ENCODE measurements around the gene DOCK9. TPM values are rescaled to one million over a fixed set of nuclear protein-coding genes. Genes with fewer than 3 reads are reported as not detected.
"Not testable (repeated sequence)": the region's sequence is repeated elsewhere in the genome, so short reads cannot be mapped to it uniquely, and the experiment has no call there.

Gene DOCK9
- total and polyA plus RNA-seq, 2 donors (not counting 1 experiment from before 2014, with no cell fraction given) = 18.5 to 28.0 TPM

DNA sequence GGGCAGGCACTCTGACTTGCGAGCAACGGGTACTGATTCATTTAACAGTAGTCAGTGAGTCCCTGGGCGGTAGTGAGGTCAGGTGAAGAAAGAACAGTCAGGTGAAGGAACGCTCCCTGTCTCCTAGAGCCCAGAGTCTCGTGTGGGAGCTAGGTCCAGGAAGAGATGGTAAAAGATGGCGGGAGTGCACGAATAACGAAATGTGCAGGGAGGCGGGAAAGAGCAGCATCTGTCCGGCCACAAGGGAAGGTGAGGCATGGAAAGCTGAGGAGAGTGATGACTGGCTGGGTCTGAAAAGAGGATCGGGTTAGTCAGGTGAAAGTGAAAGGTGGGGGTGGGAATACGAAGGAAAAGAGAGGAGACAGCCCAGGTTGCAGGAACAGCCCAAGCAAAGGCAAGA, 161.5 kb downstream of the DOCK9 start:
- H2AFZ ChIP-seq (ENCODE audit: insufficient read depth, low read depth, low read length, poor library complexity, severe bottlenecking) = no peak overlapping the region
- intact Hi-C loops (cut with micrococcal nuclease) = no loop called here
- H3K9me3 ChIP-seq (ENCODE audit: control extremely low read depth in 1 of 3, control insufficient read depth in 2 of 3, insufficient read depth in 1 of 3, low read length in 2 of 3) = no peaks in the 10 kb centered on the region
- H3K4me3 Mint-ChIP-seq = no peak overlapping the region
- ATAC-seq (ENCODE audit: low read depth) = no peak
- H4K20me1 ChIP-seq (ENCODE audit: control insufficient read depth, insufficient read depth, low read length, poor library complexity, severe bottlenecking) = no peaks in the 10 kb centered on the region
- no peaks in the 10 kb centered on the region for H3K27me3 ChIP-seq (replicated peaks in 1 of 4; ENCODE audit: control extremely low read depth in 1 of 4, control insufficient read depth in 3 of 4, insufficient read depth in 4 of 4, low read length in 3 of 4)
- WGBS (ENCODE audit: insufficient coverage) = 96% methylated on average over 12 of the region's 12 CpGs
- no peaks in the 10 kb centered on the region for H3K4me1 Mint-ChIP-seq
- no peak for DNase-seq
- H3K4me1 ChIP-seq (ENCODE audit: control insufficient read depth in 2 of 2, insufficient read depth in 2 of 2, low read length in 2 of 2) = no peaks in the 10 kb centered on the region
- no peaks in the 10 kb centered on the region for H3K36me3 ChIP-seq (replicated peaks in 1 of 2; ENCODE audit: control extremely low read depth in 1 of 2, control insufficient read depth in 1 of 2, extremely low read depth in 1 of 2, insufficient read depth in 2 of 2, low read length in 1 of 2)
- POLR2A ChIA-PET = no interaction called here
- no peak overlapping the region for H3K4me3 ChIP-seq (ENCODE audit: control extremely low read depth in 1 of 5, extremely low read depth in 1 of 5, insufficient read depth in 1 of 5, low read depth in 2 of 5, low read length in 4 of 5)
- H3K27me3 Mint-ChIP-seq = no peaks in the 10 kb centered on the region
- no peak overlapping the region for H3K9ac ChIP-seq (ENCODE audit: low read length)
- TF ChIP-seq EZH2 (IDR thresholded peaks at IDR 0.05; ENCODE audit: borderline replicate concordance, insufficient read depth, low read depth, low read length, poor library complexity, severe bottlenecking) = no peak
- TF ChIP-seq, protein P1, sequence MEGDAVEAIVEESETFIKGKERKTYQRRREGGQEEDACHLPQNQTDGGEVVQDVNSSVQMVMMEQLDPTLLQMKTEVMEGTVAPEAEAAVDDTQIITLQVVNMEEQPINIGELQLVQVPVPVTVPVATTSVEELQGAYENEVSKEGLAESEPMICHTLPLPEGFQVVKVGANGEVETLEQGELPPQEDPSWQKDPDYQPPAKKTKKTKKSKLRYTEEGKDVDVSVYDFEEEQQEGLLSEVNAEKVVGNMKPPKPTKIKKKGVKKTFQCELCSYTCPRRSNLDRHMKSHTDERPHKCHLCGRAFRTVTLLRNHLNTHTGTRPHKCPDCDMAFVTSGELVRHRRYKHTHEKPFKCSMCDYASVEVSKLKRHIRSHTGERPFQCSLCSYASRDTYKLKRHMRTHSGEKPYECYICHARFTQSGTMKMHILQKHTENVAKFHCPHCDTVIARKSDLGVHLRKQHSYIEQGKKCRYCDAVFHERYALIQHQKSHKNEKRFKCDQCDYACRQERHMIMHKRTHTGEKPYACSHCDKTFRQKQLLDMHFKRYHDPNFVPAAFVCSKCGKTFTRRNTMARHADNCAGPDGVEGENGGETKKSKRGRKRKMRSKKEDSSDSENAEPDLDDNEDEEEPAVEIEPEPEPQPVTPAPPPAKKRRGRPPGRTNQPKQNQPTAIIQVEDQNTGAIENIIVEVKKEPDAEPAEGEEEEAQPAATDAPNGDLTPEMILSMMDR (IDR thresholded peaks at IDR 0.05) = no peak
- no peaks in the 10 kb centered on the region for H3K9me3 Mint-ChIP-seq (ENCODE audit: insufficient read depth)
- no peak overlapping the region for H3K27ac Mint-ChIP-seq
- H3K4me2 ChIP-seq (replicated peaks; ENCODE audit: low read depth, low read length, poor library complexity, severe bottlenecking) = no peak overlapping the region
- H3K79me2 ChIP-seq (ENCODE audit: control insufficient read depth, insufficient read depth, low read length) = no peaks in the 10 kb centered on the region
- CTCF ChIA-PET = no interaction called here
- no peak overlapping the region for H3K27ac ChIP-seq (ENCODE audit: low read length in 2 of 2)

DNA sequence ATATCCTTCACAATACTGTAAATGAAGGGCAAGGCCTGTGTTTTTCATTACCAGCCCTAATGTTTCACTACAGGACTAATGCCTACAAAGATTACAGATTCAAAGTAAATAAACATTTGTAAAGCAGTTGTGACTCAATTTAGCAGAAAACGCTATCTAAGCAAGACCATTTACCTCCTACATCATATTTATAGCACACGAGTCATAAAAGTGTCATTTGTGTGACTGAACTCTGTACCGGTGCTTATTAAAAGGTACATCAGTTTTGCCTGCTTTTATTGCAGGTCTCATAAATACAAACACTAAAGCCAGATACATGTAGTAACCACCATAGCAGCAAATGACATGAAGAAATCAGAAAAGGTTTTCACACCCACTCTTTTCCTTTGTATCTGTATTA, 163.9 kb downstream of the DOCK9 start:
- H3K27ac Mint-ChIP-seq = no peak overlapping the region
- H2AFZ ChIP-seq (ENCODE audit: insufficient read depth, low read depth, low read length, poor library complexity, severe bottlenecking) = no peak overlapping the region
- intact Hi-C loops (cut with micrococcal nuclease) = no loop called here
- ATAC-seq (ENCODE audit: low read depth) (no peak), DNase-seq (no peak)
- H3K4me1 Mint-ChIP-seq = no peaks in the 10 kb centered on the region
- H3K27me3 ChIP-seq (replicated peaks in 1 of 4; ENCODE audit: control extremely low read depth in 1 of 4, control insufficient read depth in 3 of 4, insufficient read depth in 4 of 4, low read length in 3 of 4) = no peaks in the 10 kb centered on the region
- H3K9me3 Mint-ChIP-seq (ENCODE audit: insufficient read depth) = no peaks in the 10 kb centered on the region
- H3K9ac ChIP-seq (ENCODE audit: low read length) = no peak overlapping the region
- no peaks in the 10 kb centered on the region for H3K36me3 ChIP-seq (replicated peaks in 1 of 2; ENCODE audit: control extremely low read depth in 1 of 2, control insufficient read depth in 1 of 2, extremely low read depth in 1 of 2, insufficient read depth in 2 of 2, low read length in 1 of 2)
- H3K9me3 ChIP-seq (ENCODE audit: control extremely low read depth in 1 of 3, control insufficient read depth in 2 of 3, insufficient read depth in 1 of 3, low read length in 2 of 3) = no peaks in the 10 kb centered on the region
- no peaks in the 10 kb centered on the region for H3K27me3 Mint-ChIP-seq
- H4K20me1 ChIP-seq (ENCODE audit: control insufficient read depth, insufficient read depth, low read length, poor library complexity, severe bottlenecking) = no peaks in the 10 kb centered on the region
- TF ChIP-seq EZH2 (IDR thresholded peaks at IDR 0.05; ENCODE audit: borderline replicate concordance, insufficient read depth, low read depth, low read length, poor library complexity, severe bottlenecking) = no peak
- TF ChIP-seq, protein P1 (IDR thresholded peaks at IDR 0.05) = no peak
- 100% methylated on average over 1 of the region's 3 CpGs for WGBS (ENCODE audit: insufficient coverage)
- ChIA-PET POLR2A (no interaction called here), CTCF (no interaction called here)
- H3K79me2 ChIP-seq (ENCODE audit: control insufficient read depth, insufficient read depth, low read length) = no peaks in the 10 kb centered on the region
- no peak overlapping the region for H3K4me3 ChIP-seq (ENCODE audit: control extremely low read depth in 1 of 5, extremely low read depth in 1 of 5, insufficient read depth in 1 of 5, low read depth in 2 of 5, low read length in 4 of 5)
- no peak overlapping the region for H3K4me2 ChIP-seq (replicated peaks; ENCODE audit: low read depth, low read length, poor library complexity, severe bottlenecking)
- no peak overlapping the region for H3K4me3 Mint-ChIP-seq
- H3K4me1 ChIP-seq (ENCODE audit: control insufficient read depth in 2 of 2, insufficient read depth in 2 of 2, low read length in 2 of 2) = no peaks in the 10 kb centered on the region
- no peak overlapping the region for H3K27ac ChIP-seq (ENCODE audit: low read length in 2 of 2)

DNA sequence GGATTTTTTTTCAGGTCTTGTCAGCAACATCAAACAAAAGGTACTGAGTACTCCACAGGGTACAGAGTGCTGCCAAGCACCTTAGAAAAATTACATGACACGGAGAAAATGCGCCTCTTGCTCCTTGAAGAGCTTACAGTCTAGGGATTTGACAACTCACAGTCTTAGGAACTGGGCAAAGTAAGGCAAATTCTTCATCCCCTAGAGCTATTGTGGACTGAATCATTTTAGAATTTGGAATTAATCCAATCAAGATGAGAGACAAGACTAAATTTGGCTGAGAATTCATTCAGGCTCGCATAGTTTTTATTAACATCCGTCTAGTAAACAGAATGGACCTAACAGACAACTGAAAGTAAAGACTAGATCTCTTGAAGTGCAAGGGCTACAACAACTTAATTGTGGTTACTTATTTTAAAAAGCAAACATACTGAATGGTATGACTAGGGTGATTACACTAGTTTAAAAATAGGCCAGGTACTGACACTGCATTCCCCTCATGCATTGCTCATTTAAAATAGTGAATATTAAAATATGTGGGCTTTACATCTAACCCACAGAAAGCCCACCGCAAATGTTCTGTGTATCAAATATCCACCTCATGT, 165.6 kb downstream of the DOCK9 start:
- DNase-seq; H3K4me3 Mint-ChIP-seq; H3K36me3 ChIP-seq (replicated peaks in 1 of 2; ENCODE audit: control extremely low read depth in 1 of 2, control insufficient read depth in 1 of 2, extremely low read depth in 1 of 2, insufficient read depth in 2 of 2, low read length in 1 of 2); H3K4me1 Mint-ChIP-seq; H3K27ac Mint-ChIP-seq; H3K79me2 ChIP-seq (ENCODE audit: control insufficient read depth, insufficient read depth, low read length); ATAC-seq (ENCODE audit: low read depth); H4K20me1 ChIP-seq (ENCODE audit: control insufficient read depth, insufficient read depth, low read length, poor library complexity, severe bottlenecking); intact Hi-C loops (cut with micrococcal nuclease); H2AFZ ChIP-seq (ENCODE audit: insufficient read depth, low read depth, low read length, poor library complexity, severe bottlenecking); CTCF ChIA-PET; H3K27me3 Mint-ChIP-seq; H3K9me3 Mint-ChIP-seq (ENCODE audit: insufficient read depth); POLR2A ChIA-PET; H3K4me1 ChIP-seq (ENCODE audit: control insufficient read depth in 2 of 2, insufficient read depth in 2 of 2, low read length in 2 of 2); H3K9me3 ChIP-seq (ENCODE audit: control extremely low read depth in 1 of 3, control insufficient read depth in 2 of 3, insufficient read depth in 1 of 3, low read length in 2 of 3); H3K4me2 ChIP-seq (replicated peaks; ENCODE audit: low read depth, low read length, poor library complexity, severe bottlenecking); H3K9ac ChIP-seq (ENCODE audit: low read length); H3K27ac ChIP-seq (ENCODE audit: low read length in 2 of 2); H3K4me3 ChIP-seq (ENCODE audit: control extremely low read depth in 1 of 5, extremely low read depth in 1 of 5, insufficient read depth in 1 of 5, low read depth in 2 of 5, low read length in 4 of 5); H3K27me3 ChIP-seq (replicated peaks in 1 of 4; ENCODE audit: control extremely low read depth in 1 of 4, control insufficient read depth in 3 of 4, insufficient read depth in 4 of 4, low read length in 3 of 4): not testable (repeated sequence)
- no CpG with 5 or more reads among the region's 5 CpGs for WGBS (ENCODE audit: insufficient coverage)
